Measurements from ENCODE around the gene GCH1. TPM values are rescaled to one million over a fixed set of nuclear protein-coding genes. Genes with fewer than 3 reads are reported as not detected.

GCH1 gene
- total RNA-seq, 1 experiment from 2014 or later = 16.7 TPM

GRCh38 chr14:54803926-54804537 lies 98.6 kb downstream of the GCH1 start:
- H3K4me1 ChIP-seq (ENCODE audit: control insufficient read depth in 1 of 2, insufficient read depth in 2 of 2, low read length in 2 of 2) = peaks cover 0 to 5% of the 10 kb centered on the region in 2 experiments; a peak in 1 of 4 replicates
- intact Hi-C loops (cut with micrococcal nuclease) = loop anchor here (2.0 kb wide), 1 partner anchor 437 kb away; no protein-coding TSS in a partner anchor
- CTCF ChIA-PET = interaction anchor here (1.1 to 4.3 kb wide), 4 partner anchors 9 to 437 kb away, joined by 3 to 46 read pairs (median 11); no protein-coding TSS in a partner anchor
- TF ChIP-seq EZH2phosphoT487 (IDR thresholded peaks at IDR 0.05; ENCODE audit: borderline replicate concordance) = no peak
- no peak for TF ChIP-seq POLR2A (IDR thresholded peaks at IDR 0.05; ENCODE audit: borderline replicate concordance, extremely low read depth, insufficient read depth, insufficient read length)
- no peak for TF ChIP-seq ZNF274 (IDR thresholded peaks at IDR 0.05; ENCODE audit: low read depth, low read length)
- no peak for TF ChIP-seq ZFX (IDR thresholded peaks at IDR 0.05)
- no peak for TF ChIP-seq TCF7L2 (IDR thresholded peaks at IDR 0.05; ENCODE audit: borderline replicate concordance, extremely low read depth, insufficient read depth, insufficient read length)
- TF ChIP-seq EZH2 (IDR thresholded peaks at IDR 0.05) = no peak
- no peak for TF ChIP-seq CBX3 (IDR thresholded peaks at IDR 0.05; ENCODE audit: low read depth)
- no peak for TF ChIP-seq RAD21 (IDR thresholded peaks at IDR 0.05; ENCODE audit: low read depth)
- no peak for TF ChIP-seq SIN3A (IDR thresholded peaks at IDR 0.05; ENCODE audit: low read depth)
- TF ChIP-seq ATF3 (IDR thresholded peaks at IDR 0.05) = no peak
- no peak for TF ChIP-seq EGR1 (IDR thresholded peaks at IDR 0.05; ENCODE audit: low read depth)
- H3K4me2 ChIP-seq (ENCODE audit: low read length) = no peak overlapping the region
- no peaks in the 10 kb centered on the region for H3K9me2 ChIP-seq (ENCODE audit: insufficient read depth)
- no peaks in the 10 kb centered on the region for H3K9me3 ChIP-seq (ENCODE audit: control insufficient read depth in 1 of 2, insufficient read depth in 1 of 2, low read depth in 1 of 2, low read length in 2 of 2)
- H3K27ac ChIP-seq (ENCODE audit: low read depth, low read length) = no peak overlapping the region
- RAD21 ChIA-PET (ENCODE audit: low non-redundant PET in 1 of 2, low total read pairs in 2 of 2, uncharacterized antibody in 2 of 2, unreplicated experiment in 2 of 2) = interaction anchor here in 1 of 2 experiments (1.5 kb wide), 1 partner anchor 240 kb away, joined by 3 read pairs; no protein-coding TSS in a partner anchor
- POLR2A ChIA-PET = no interaction called here
- H3K79me2 ChIP-seq (ENCODE audit: insufficient read depth, low read length) = no peaks in the 10 kb centered on the region
- H3K9ac ChIP-seq (ENCODE audit: low read length) = no peak overlapping the region
- no peak overlapping the region for H2AFZ ChIP-seq (ENCODE audit: low read depth, low read length, poor library complexity, severe bottlenecking)
- H3K4me3 ChIP-seq (replicated peaks in 1 of 2; ENCODE audit: low read depth in 1 of 2, low read length in 2 of 2) = no peak overlapping the region
- no peak for DNase-seq (ENCODE audit: low read depth, low spot score)
- no peak for ATAC-seq
- no peaks in the 10 kb centered on the region for H4K20me1 ChIP-seq (ENCODE audit: insufficient read depth)
- H3K27me3 ChIP-seq (ENCODE audit: insufficient read depth, low read length) = no peaks in the 10 kb centered on the region
- no peaks in the 10 kb centered on the region for H3K36me3 ChIP-seq (ENCODE audit: control insufficient read depth in 1 of 2, insufficient read depth in 2 of 2, low read length in 2 of 2)
- no TSS peak for BruUV-seq (replicated peaks)

GRCh38 chr14:54803396-54803795 lies 99.2 kb downstream of the GCH1 start:
- Histone ChIP-seq H3K27ac (ENCODE audit: low read depth, low read length) (no peak overlapping the region), H3K4me2 (ENCODE audit: low read length) (no peak overlapping the region), H3K9me3 (ENCODE audit: control insufficient read depth in 1 of 2, insufficient read depth in 1 of 2, low read depth in 1 of 2, low read length in 2 of 2) (no peaks in the 10 kb centered on the region), H3K36me3 (ENCODE audit: control insufficient read depth in 1 of 2, insufficient read depth in 2 of 2, low read length in 2 of 2) (no peaks in the 10 kb centered on the region), H3K79me2 (ENCODE audit: insufficient read depth, low read length) (no peaks in the 10 kb centered on the region), H4K20me1 (ENCODE audit: insufficient read depth) (no peaks in the 10 kb centered on the region), H3K4me3 (replicated peaks in 1 of 2; ENCODE audit: low read depth in 1 of 2, low read length in 2 of 2) (no peak overlapping the region), H3K9ac (ENCODE audit: low read length) (no peak overlapping the region), H3K9me2 (ENCODE audit: insufficient read depth) (no peaks in the 10 kb centered on the region), H2AFZ (ENCODE audit: low read depth, low read length, poor library complexity, severe bottlenecking) (no peak overlapping the region), H3K4me1 (ENCODE audit: control insufficient read depth in 1 of 2, insufficient read depth in 2 of 2, low read length in 2 of 2) (peaks cover 0 to 5% of the 10 kb centered on the region in 2 experiments; a peak in 1 of 4 replicates), H3K27me3 (ENCODE audit: insufficient read depth, low read length) (no peaks in the 10 kb centered on the region)
- CTCF ChIA-PET = interaction anchor here (1.7 to 4.3 kb wide), 2 partner anchors 10 to 239 kb away, joined by 5 to 46 read pairs; no protein-coding TSS in a partner anchor
- DNase-seq (ENCODE audit: low read depth, low spot score) (no peak), ATAC-seq (no peak)
- RAD21 ChIA-PET (ENCODE audit: low non-redundant PET in 1 of 2, low total read pairs in 2 of 2, uncharacterized antibody in 2 of 2, unreplicated experiment in 2 of 2) = no interaction called here
- intact Hi-C loops (cut with micrococcal nuclease) = no loop called here
- POLR2A ChIA-PET = no interaction called here
- no TSS peak for BruUV-seq (replicated peaks)
- TF ChIP-seq ZBTB33 (IDR thresholded peaks at IDR 0.05; ENCODE audit: extremely low read depth, insufficient replicate concordance, low read length) (no peak), SRF (IDR thresholded peaks at IDR 0.05; ENCODE audit: low read depth) (no peak), CBX3 (IDR thresholded peaks at IDR 0.05; ENCODE audit: low read depth) (no peak), ZFX (IDR thresholded peaks at IDR 0.05) (no peak), YY1 (IDR thresholded peaks at IDR 0.05; ENCODE audit: extremely low read depth, insufficient replicate concordance, low read depth, low read length) (no peak), MAX (IDR thresholded peaks at IDR 0.05) (no peak)
